Skin of body (tissue), 2 donors: Measurements from ENCODE around the gene DCP1B. TPM values are rescaled to one million over a fixed set of nuclear protein-coding genes. Genes with fewer than 3 reads are reported as not detected.

Experiments used
- DNase-seq: peaks from one replicate; lab custom pipeline; 2025; lab: John Stamatoyannopoulos, UW
- total RNA-seq: library from RNA; depleted of rRNA; stranded (reverse); fragments of >200 nt; gene quantifications from one replicate; pipeline ENCODE4 v1.2.3, GENCODE V29; 2014

Gene DCP1B
- total RNA-seq, result 5.7 TPM

DNA sequence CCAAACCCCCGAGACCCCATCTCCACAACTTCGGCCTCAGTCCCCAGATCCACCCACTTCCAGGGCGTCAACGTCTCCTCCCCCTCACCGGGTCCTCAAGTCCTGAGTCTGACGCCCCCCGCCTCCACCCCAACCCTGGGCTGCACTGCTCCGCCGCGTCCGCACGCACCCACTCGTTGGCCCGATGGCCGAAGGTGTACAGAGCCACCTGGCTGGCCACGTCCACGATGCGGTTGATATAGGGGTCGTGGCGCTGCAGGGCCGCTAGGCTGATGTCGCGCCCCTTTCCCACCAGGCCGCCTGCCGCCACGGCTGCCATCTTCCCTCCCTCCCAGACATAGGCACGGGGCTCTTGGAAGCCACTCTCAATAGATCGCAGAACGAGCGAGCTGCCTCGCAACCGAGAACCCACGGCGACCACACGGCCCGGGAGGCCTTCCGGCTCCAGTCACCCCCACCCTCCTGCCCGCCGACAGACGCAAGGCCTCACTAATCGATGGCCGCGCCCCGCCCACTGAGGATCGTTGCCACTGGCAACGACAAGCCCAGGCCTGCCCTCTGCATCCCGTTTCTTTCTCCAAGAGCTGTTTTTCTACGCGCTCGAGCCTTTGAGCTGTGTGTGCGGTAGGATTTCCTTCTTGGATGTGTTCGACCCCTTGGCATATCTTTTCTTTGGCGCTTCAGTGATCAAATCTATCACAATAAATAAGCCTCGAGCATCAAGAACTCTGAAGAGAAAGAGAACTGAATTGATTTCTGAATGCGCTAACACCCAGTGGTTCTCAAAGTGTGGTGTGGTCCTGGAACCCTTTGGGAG, at the start of gene DCP1B:
Gene DCP1B, minus strand, starts transcription at position 345 of the 817 bp plus-strand sequence. Its CDS starts 26 bp downstream, at position 319.
- peak; percentile 98 for DNase-seq

DNA sequence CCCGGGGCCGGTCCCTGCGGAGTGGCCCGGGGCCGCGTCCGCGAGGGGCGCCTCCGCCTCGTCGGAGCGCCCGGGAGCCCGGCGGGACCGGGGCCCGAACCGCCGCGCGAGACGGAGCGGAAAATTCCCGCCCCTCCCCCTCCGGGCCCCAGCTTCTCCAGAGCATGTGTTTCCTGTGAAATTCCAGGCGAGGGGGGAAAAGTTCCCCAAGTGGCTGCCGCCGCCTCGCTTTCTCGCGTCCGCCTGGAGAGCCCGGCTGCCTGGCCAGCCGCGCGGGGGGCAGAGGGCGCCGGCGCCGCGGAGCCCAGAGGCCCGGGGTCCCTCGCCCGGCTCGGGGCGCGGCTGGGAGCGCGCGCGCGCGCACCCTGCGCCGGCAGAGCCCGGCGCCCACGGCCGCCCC, 49.4 kb upstream of the DCP1B start:
- peak; percentile 5 for DNase-seq

DNA sequence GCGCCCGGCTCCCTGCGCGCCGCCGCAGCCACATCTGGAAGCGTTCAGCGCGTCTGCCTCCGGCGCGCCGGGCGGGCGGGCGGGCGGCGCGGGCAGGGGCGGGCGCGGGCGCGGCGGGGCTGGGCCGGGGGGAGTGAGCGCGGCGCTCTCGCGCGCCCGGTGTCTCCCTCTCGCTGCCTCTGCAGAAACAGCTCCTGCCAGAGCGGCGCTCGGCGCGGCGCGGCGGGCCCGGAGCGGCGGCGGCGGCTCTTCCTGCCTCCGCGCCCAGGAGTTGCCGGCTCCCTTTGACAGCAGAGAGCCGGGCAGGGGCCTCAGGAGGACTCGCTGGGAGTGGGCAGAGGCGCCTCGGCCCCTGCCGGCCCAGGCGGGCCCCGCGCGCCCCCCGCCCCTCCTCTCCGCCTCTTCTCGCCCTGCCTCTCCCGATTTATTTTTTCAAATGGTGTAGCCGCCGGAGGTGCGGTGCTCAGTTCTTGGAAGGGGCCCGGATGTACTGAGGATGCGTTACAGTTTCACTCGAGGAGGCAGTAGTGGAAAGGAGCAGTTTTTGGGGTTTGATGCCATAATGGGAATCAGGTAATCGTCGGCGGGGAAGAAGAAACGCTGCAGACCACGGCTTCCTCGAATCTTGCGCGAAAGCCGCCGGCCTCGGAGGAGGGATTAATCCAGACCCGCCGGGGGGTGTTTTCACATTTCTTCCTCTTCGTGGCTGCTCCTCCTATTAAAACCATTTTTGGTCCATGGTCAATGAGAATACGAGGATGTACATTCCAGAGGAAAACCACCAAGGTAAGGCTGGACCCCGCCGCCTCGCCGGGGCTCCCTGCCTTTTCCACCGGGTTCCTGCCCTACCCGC, 48.8 kb upstream of the DCP1B start, which contains the start of gene CACNA1C:
Gene CACNA1C, plus strand, starts transcription at position 162 of the 853 bp plus-strand sequence. Its CDS starts 576 bp downstream, at position 738.
- DNase-seq, result peak; percentile 35

DNA sequence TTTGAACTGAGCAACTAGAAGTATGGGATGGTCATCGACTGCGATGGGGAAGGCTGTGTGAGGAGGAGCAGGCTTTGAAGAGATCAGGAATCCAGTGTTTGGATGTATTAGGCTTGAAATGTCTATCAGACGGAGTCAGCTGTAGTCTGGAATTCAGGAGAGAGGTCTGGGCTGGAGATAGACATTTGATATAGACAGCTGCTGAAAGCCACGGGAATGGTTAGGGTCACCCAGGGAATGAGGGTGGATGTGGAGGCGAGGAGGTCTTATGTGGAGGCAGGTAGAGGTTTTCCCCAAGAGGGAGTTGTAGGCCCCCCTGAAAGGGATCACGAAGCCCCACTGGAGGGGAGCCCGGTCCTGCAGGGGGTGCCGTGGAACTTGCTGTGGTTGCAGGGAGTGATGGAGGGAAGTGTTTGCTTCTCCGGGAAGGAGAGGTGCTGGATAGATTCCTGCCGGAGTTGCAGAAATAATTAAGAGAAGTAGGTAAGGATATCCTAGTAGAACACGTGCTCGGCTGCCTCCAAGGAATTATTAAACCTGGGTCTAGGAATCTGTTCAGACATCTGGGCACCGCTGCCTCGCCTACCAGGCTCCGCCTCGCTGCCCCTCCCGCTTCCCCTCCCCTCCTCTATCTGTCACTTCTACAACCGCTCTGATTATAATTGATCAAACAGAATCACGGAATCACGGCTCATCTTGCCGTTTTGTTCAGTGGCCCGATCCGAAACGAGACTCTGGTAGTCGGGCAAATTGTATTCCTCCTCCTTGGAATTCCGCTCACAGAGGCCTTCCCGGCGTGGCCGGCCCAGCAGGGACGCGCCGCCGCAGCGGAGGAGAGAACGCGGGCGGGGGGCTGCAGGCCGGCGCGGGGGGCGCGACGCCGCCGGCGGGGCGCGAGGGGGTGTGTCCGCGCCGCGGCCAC, 47.7 kb upstream of the DCP1B start:
- no peak for DNase-seq

DNA sequence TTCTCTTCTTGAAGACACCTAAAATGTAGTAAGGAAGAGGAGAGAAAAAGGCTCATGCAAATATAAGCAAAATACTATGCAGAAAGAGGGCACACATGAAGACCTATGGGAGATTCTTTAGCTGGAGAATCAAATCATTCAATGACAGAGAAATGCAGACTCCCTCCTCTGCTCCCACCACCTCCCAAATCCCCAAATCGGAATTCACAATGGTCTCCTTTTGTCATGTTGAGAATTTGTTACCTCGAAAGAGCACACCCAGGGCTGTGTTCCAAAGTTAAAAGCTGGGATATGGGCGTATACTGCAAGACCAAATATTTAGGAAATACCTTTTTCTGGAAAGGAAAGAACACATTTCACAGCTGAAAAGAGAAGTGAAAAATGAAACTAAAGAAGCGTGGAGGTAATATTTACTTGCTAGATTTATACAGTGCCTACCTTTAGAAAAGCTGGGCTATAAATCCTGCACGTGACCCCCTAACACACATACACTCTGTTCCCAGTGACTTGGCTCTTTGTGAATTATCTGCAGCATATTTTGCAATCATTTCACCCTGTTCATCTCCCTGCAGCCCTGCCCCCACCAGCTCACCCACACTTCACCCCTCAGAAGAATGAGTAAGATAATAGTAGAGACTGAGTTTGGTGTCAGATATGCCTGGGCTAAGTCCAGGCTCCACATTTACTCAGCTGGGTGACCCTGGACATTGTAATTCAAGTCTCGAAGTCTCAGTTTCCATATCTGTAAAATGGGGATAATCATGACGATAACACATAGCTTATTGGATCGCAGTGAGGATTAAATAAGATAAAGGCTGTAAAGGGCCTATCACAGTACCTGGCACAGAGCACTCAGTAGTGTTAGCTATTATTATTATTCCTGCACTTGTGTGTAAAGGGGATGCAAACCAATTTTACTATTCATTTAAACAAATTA, 45.6 kb upstream of the DCP1B start:
- no peak for DNase-seq

DNA sequence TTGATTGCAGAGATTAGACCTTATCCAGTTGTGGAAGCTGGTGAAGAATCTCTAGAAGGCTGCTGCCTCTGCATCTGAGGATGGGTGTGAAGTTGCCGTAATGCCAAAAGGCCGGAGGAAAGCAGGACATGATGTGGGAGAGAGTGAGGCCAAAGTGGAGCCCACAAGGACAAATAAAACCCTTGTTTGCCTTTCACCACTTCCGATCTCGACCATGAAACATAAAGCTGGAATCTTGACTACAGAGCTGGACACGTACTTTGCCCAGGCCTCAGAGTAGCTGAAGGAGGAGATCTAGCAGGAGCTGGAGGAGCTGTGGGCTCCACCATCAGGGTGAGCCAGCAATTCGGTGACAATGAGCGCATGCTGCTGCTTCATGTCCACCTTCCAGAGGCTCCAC, 43.5 kb upstream of the DCP1B start:
- no peak for DNase-seq

DNA sequence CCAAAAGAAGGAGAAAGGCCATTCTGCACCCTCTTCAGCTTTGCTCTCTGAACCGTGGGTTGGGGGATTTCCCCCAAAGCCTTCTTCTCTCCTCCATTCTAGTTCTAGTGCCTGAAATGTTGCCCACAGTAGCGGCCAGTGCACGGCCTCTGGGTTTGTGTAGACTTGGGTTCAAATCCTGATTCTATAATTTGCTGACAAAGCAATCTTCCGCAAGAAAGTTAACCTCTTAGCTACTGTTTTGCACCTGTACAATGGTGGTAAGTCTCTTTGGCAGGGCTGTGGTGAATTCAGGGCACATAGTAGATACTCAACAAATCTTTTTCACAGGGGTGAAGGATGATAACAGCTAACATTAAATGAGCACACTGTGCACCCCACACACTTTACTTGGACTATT, 42.7 kb upstream of the DCP1B start:
- DNase-seq, result no peak

DNA sequence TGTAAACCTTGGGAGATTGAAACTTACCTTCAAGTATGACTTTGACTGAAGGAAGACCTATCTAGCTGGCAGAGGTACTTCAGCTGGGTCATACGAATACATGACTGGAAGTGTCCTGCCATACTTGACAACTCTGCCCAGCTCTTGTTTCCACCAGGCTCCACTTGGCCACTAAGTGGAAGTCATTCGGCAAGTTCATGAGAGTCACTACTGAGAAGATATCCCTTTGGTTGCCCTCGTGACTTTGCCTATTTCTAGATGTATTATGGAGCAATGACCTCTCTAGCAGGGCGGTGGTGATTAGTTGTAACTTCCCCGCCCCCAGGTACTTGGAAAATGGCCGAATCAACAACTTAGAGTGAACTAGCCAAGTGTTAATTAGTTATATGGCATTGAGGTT, 39.9 kb upstream of the DCP1B start:
- DNase-seq, result no peak

DNA sequence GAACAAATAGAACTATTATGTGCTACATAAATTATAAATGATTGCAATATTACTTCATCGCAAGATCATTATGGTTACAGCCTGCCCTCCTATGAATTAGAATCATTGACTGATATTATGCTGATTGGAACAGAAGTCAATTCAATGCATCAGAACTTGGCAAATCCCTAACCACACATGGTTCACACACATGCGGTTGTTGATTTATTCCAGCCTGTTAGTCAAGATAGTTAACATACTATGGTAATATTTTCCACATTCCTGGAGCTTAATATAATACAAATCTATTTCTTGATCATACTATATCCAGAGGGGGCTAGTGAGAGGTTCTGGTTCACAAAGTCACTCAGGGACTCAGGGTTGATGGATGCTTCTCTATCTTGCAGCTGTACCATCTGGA, 38.8 kb upstream of the DCP1B start:
- peak; percentile 53 for DNase-seq

DNA sequence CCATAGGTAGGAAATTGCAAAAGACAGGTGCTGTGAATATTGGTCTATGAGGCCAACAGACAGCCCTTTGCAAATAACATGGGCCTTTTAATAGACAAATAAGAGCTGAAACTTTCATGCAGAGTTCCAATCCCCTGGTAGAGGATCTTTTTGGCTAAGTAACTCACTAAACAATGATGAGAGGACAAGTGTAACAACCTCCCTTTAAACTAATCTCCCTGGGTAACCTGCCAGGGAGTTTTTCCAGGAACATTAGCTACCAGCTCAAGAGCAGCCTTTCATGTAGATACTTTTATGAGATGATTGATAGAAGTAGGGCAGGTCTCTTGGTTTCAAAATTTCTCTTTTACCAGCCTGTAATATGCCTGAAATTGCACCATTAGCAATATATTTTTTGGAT, 34.8 kb upstream of the DCP1B start:
- DNase-seq, result no peak

DNA sequence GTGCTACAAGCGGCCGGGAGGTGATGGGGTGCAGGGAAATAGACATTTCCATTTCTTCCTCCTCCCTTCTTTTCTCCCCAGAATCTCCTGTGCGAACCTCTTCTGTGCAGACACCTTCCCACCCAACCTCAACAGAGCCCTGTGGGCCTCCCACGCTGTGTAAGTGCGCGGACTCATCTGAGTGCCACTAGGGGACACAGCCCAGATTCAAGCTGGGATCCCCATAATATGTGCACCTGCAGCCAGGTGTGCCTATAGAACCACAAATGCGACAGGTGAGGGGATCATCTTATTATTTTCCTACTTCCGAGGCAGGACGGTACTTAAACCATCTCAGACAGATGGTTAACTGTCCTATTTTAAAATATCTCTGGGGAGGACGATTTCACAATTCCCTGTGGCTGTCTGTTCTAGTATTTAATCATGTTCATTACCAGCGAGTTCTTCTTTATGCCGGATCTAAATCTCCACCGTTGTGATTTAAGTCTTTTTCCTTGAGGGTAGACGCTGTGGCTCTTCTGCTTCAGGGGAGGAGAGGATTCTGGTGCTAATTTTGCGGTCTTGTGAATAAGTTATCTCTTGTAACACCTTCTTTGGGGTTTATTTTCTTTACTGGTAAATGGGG, 31.3 kb upstream of the DCP1B start:
- DNase-seq, result no peak

DNA sequence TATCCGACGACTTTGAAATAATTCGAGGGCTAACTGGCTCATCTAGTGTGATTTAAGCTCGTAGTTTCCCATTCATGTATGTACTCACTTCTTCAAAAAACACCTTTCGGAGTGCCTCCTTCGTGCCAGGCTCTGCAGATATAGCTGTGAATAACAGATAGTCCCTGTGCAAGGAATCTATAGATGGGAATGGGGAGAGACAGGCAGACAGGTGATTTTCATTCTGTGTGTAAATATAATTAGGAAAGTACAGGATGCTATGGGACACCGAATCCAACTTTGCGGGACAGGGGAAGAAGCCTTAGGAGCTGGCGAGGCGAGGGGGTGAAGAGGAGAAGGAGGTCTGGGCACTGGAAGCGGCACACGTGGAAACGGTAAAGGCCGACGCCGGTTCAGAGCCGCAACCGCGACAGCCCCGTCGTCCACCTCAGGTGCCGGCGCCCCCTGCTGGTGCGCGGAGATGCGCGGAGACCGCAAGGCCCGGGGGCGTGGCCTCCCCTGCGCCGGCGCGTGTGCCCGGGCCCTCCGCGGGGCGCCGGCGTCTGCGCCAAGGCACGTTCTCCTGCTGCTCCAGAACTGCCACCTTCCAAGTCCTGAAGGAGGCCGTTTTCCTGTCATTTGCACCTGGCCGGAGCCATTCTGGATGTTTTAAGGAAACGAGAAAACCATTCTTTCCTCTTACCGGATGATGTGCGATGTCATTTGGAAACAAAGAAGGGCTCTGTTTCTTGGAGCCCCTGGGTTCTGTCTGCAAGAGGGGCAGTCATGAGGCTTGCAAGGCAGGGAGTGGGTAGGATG, 30.6 kb upstream of the DCP1B start:
- DNase-seq, result peak; percentile 15

DNA sequence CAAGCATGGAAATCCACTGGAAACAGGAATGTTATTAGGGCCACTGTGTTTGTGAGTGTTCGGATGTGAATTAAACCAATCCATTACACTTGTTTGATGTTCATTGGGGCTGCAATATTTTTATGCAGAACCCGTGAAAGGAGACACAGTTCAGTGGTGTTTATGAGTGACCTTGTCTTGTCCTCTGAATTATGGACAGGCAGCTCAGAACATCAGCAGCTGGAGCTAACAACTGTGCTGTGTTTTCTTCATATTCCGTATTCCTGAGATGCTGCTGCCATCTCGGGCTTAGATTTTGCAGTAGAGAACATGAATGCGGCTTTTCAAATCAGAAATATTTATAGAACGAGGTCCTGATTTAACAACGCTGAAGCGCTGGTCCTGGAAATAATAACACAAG, 28.2 kb upstream of the DCP1B start:
- DNase-seq, result no peak

DNA sequence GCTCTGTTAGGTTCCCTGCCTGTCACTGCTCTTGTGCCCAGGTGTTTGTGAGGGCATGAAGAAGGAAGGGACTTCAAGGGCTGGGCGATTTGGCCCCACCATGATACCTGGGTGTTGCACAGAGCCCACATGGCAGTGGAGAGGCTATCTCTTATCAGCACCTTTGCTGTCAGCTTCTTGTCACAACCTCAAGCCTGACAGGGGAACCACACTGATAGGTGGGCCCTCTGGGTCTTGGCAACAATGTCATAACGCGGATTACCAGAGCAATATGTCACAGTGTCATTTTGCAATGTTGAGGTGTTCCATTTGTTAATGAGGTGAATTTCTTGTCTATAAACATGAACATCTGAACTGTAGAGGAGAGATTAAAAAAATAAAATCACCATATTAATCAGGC, 25.6 kb upstream of the DCP1B start:
- DNase-seq, result no peak

DNA sequence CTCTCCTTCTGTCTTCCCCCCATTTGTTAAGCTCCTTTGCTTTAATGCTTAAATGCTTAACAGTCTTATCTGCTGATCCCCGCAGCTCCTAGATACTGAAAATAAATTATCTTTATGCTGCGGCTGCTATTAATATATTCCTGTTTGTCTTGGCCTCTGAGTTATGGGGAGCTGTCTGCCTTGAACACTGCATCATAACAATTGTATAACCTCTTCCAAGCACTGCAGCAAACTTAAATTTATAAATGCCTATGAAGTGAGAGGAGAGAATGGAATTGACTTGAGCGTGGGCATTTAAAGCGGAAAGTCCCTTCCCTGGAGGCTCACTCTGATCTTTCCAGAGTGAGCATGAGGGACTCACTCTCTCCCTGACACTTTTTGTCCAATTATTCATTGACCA, 23.1 kb upstream of the DCP1B start:
- no peak for DNase-seq

DNA sequence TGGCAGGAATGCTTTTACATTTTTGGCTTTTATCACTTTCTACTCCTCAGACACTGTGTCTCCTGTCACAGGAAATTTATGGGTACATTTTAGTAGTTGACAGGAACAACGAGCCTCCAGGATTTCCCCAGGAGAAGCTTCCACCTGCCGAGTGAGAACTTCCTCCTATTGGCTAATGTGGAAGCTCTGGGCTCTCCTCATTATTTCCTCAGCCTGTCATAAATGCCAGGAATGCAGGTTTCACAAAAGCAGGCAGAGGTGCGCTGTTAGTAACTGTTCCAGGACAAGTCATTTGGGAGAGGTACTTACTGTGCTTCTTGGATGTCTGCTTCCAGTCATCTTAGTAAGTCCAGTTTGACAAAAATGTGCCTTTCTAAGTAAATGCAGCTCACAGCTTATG, 19.1 kb upstream of the DCP1B start:
- no peak for DNase-seq

DNA sequence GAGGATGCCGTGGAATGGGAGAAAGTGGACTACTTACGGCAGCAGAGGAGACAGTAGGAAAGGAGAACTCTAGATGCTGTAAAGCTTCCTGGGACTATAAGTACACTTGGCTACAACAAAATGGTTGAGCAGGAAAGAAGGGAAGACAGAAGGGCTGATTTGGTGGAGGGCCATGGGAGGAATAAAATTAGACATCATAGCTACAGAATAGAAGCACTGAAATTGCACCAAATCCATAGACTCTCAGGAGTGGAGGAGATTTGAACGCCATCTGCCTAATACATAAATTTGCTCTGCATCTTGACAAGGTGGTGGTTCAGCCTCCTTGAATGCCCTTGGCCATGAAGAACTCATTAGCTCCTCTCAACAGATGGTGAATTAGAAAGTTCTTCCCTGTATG, 16.3 kb upstream of the DCP1B start:
- no peak for DNase-seq

DNA sequence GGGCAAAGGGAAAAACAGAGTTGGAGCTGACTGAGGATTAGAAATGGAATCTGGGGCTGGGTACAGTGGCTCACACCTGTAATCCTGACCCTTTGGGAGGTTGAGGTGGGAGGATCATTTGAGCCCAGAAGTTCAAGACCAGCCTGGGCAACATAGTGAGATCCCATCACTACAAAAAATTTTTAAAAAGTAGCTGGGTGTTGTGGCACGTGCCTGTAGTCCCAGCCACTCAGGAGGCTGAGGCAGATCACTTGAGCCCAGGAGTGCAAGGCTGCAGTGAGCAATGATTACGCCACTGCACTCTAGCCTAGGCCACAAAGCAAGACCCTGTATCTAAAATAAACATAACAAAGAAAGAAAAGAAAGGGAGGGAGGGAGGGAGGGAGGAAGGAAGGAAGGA, 14.9 kb upstream of the DCP1B start:
- DNase-seq, result no peak

DNA sequence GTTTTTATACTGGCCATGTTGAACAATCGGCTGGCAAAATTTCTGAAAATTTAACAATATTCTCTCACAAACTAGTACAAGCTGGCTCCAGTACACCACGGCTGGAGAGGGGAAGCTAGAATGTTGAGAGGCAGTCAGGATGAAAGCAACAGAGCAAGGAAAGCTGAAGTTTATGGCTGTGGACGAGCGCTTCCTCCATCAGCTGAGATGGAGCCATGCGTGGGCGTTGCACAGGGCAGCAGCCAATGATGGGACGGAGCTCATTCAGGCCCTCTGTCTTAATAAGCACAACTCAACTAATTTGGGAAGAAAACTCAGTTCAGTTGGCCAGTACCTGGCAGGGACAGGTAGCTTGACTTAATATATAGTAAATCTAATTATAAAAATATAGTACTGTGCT, 14.1 kb upstream of the DCP1B start:
- DNase-seq, result no peak
